HCT116 (cell line): Measurements from ENCODE around the gene CPNE4.

ENCODE experiments used
- ATF3 ChIP-seq: IDR thresholded peaks from 2 replicates; pipeline ENCODE4 v1.6.1; 2012
- CTCF ChIP-seq, 3 experiments: fragments of 200-600 bp in 1 of 3; sonication (generic) in 1 of 3; IDR thresholded peaks in 2 of 3; conservative IDR thresholded peaks in 1 of 3; 2 replicates each; pipeline ENCODE4 v1.5.1; 2012 to 2017; ENCODE audit warnings: low read depth in 2 of 3, low read length in 2 of 3, antibody characterized with exemption in 1 of 3, borderline replicate concordance in 1 of 3, control low read depth in 1 of 3, mild to moderate bottlenecking in 1 of 3, mixed read lengths in 1 of 3, mixed run types in 1 of 3, moderate library complexity in 1 of 3; ENCODE audit not compliant: insufficient read depth in 1 of 3
- ELF1 ChIP-seq: IDR thresholded peaks from 2 replicates; pipeline ENCODE4 v1.6.1; 2012; ENCODE audit warnings: low read depth, borderline replicate concordance
- POLR2A ChIP-seq: IDR thresholded peaks from 2 replicates; pipeline ENCODE4 v1.7.0; 2011; ENCODE audit warnings: borderline replicate concordance; ENCODE audit not compliant: insufficient read depth, insufficient read length; ENCODE audit errors: extremely low read depth
- POLR2AphosphoS5 ChIP-seq: IDR thresholded peaks from 2 replicates; pipeline ENCODE4 v1.6.1; 2011; ENCODE audit warnings: mild to moderate bottlenecking, low read depth, low read length, moderate library complexity
- SIN3A ChIP-seq: IDR thresholded peaks from 2 replicates; pipeline ENCODE4 v1.6.1; 2012; ENCODE audit warnings: low read depth
- SP1 ChIP-seq: IDR thresholded peaks from 2 replicates; pipeline ENCODE4 v1.6.1; 2012; ENCODE audit warnings: low read depth
- SRF ChIP-seq: IDR thresholded peaks from 2 replicates; pipeline ENCODE4 v1.6.1; 2012; ENCODE audit warnings: low read depth
- TCF7L2 ChIP-seq: IDR thresholded peaks from 2 replicates; pipeline ENCODE4 v1.7.0; 2011; ENCODE audit warnings: borderline replicate concordance, inconsistent platforms; ENCODE audit not compliant: insufficient read depth, insufficient read length; ENCODE audit errors: extremely low read depth
- YY1 ChIP-seq: IDR thresholded peaks from 2 replicates; pipeline ENCODE4 v1.6.1; 2011; ENCODE audit warnings: low read length, low read depth, moderate library complexity, mild to moderate bottlenecking; ENCODE audit not compliant: insufficient replicate concordance; ENCODE audit errors: extremely low read depth
- ZFX ChIP-seq: fragments of 450-650 bp; IDR thresholded peaks from 2 replicates; pipeline ENCODE4 v1.6.1; 2017
- ZNF274 ChIP-seq: fragments of 200-500 bp; sonication (Bioruptor generic); IDR thresholded peaks from 2 replicates; pipeline ENCODE4 v1.6.1; 2014; ENCODE audit warnings: mild to moderate bottlenecking, low read depth, low read length, inconsistent platforms

GRCh38 chr3:131543714-131544113, 491.1 kb downstream of the CPNE4 start:
- TF ChIP-seq ATF3 (no peak), CTCF (IDR thresholded peaks at IDR 0.05 in 2 of 3, conservative IDR thresholded peaks at IDR 0.05 in 1 of 3; ENCODE audit: borderline replicate concordance in 1 of 3, insufficient read depth in 1 of 3, low read depth in 2 of 3, low read length in 2 of 3) (peak in 1 of 3 experiments; percentile 9; a peak in 1 of 6 replicates), ZNF274 (no peak), SP1 (peak; percentile 50), SRF (no peak), ELF1 (0 out of 2 replicates have a peak, but pooled peaks have one; percentile 16), POLR2A (no peak), YY1 (no peak), SIN3A (no peak), ZFX (no peak), TCF7L2 (no peak), POLR2AphosphoS5 (no peak)
